Vagina (tissue), 2 donors: Measurements from ENCODE around the gene MARCHF9.

Source experiments
- CTCF ChIP-seq, 3 experiments: fragments of 450-650 bp in 2 of 3; fragments of 200-600 bp in 1 of 3; sonication (generic) in 1 of 3; IDR thresholded peaks; one replicate each; pipeline ENCODE4 v1.5.1; 2017 to 2019; ENCODE audit warnings: antibody characterized with exemption in 3 of 3, mild to moderate bottlenecking in 2 of 3, moderate library complexity in 2 of 3
- POLR2A ChIP-seq, 2 donors: fragments of 450-650 bp; IDR thresholded peaks; one replicate each; pipeline ENCODE4 v1.6.1; 2017; ENCODE audit warnings: antibody characterized with exemption in 2 of 2, mild to moderate bottlenecking in 2 of 2, moderate library complexity in 2 of 2
- POLR2AphosphoS5 ChIP-seq, 2 donors: sonication (generic); formaldehyde crosslinking; IDR thresholded peaks; one replicate each; pipeline ENCODE4 v1.9.0; 2017; ENCODE audit warnings: antibody characterized with exemption in 2 of 2, mild to moderate bottlenecking in 2 of 2, low read depth in 1 of 2; ENCODE audit not compliant: insufficient read depth in 1 of 2

DNA sequence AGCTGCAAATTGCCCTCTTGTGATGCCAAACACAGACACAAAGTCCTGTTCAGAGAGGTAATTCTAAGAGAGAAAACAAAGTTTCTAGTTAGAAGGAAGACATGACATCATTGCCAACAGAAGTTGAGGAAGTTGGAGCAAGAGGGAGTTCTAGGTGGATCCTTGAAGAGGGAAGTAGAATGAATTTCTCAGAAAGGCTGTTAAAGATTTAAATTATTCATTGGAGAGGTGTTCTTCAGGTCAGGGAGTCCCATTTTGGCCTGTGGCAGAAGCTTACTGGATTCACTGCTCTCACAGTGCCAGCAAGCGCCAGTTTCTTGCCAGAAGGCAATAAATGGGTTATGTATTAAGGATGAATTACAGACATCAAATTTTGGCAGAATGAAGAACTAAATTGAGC lies 43.0 kb downstream of the MARCHF9 start:
- TF ChIP-seq CTCF (IDR thresholded peaks at IDR 0.05) = no peak
- no peak for TF ChIP-seq POLR2A (IDR thresholded peaks at IDR 0.05)
- no peak for TF ChIP-seq POLR2AphosphoS5 (IDR thresholded peaks at IDR 0.05; ENCODE audit: insufficient read depth in 1 of 2, low read depth in 1 of 2)
